Esophagus muscularis mucosa (tissue), 4 donors: ENCODE measurements around the gene TBX3. TPM values are rescaled to one million over a fixed set of nuclear protein-coding genes. Genes with fewer than 3 reads are reported as not detected.

ENCODE experiments used
- DNase-seq: peaks from one replicate; pipeline ENCODE4 v3.0.0-alpha.2; 2017; ENCODE audit errors: extremely low spot score
- H3K27ac ChIP-seq, 4 donors: fragments of 200-600 bp; sonication (generic); replicated peaks in 1 of 4; 1 replicate in 3 of 4; 2 replicates in 1 of 4; pipeline ENCODE4 v1.5.1; 2016 to 2019; ENCODE audit warnings: mild to moderate bottlenecking in 1 of 4
- H3K27me3 ChIP-seq, 4 donors: fragments of 200-600 bp; sonication (generic); one replicate each; pipeline versions ENCODE4 v1.5.1 to v1.6.0; 2016 to 2019
- H3K36me3 ChIP-seq, 4 donors: fragments of 200-600 bp; sonication (generic); one replicate each; pipeline ENCODE4 v1.5.1; 2016 to 2019
- H3K4me1 ChIP-seq, 4 donors: fragments of 200-600 bp; sonication (generic); one replicate each; pipeline ENCODE4 v1.5.1; 2016 to 2019
- H3K4me3 ChIP-seq, 4 donors: fragments of 200-600 bp; sonication (generic); 1 replicate in 2 of 4; 2 replicates in 2 of 4; pipeline ENCODE4 v1.5.1; 2016 to 2019; ENCODE audit warnings: mild to moderate bottlenecking in 4 of 4, moderate library complexity in 1 of 4
- H3K9me3 ChIP-seq, 4 donors: fragments of 200-600 bp; sonication (generic); 1 replicate in 3 of 4; 2 replicates in 1 of 4; pipeline ENCODE4 v1.5.1; 2016 to 2019
- EP300 ChIP-seq: sonication (generic); formaldehyde crosslinking; IDR thresholded peaks from one replicate; pipeline ENCODE4 v1.6.1; 2017; ENCODE audit warnings: antibody characterized with exemption
- POLR2A ChIP-seq: fragments of 450-650 bp; IDR thresholded peaks from one replicate; pipeline ENCODE4 v1.6.1; 2017; ENCODE audit warnings: antibody characterized with exemption, moderate library complexity, mild to moderate bottlenecking, low read depth
- POLR2AphosphoS5 ChIP-seq, 2 donors: sonication (generic); formaldehyde crosslinking; IDR thresholded peaks; one replicate each; pipeline ENCODE4 v1.6.1; 2017; ENCODE audit warnings: antibody characterized with exemption in 2 of 2
- WGBS: methylation state at CpG from one replicate; pipeline ENCODE4 v1.1.5; 2018; 5-methylcytosine and 5-hydroxymethylcytosine counted together
- intact Hi-C: fragments of 100-400 bp; cut with DNase I; formaldehyde crosslinking; loops from one replicate; pipeline ENCODE4 v1.15.1; 2023
- total RNA-seq, 4 donors: library from RNA; depleted of rRNA; stranded (reverse); fragments of >200 nt; gene quantifications; one replicate each; pipeline versions ENCODE4 v1.1.0 to v1.2.1, GENCODE V29; 2016
- TF ChIP-seq, protein P1 (sequence below), 3 experiments: fragments of 200-600 bp in 2 of 3; fragments of 450-650 bp in 1 of 3; sonication (generic) in 2 of 3; IDR thresholded peaks; one replicate each; pipeline ENCODE4 v1.5.1; 2017 to 2019; ENCODE audit warnings: antibody characterized with exemption in 3 of 3, mild to moderate bottlenecking in 2 of 3, moderate library complexity in 1 of 3

Gene TBX3
- total RNA-seq, 4 donors from 2014 or later, result 5.3 to 10.4 (median 8.6) TPM

DNA sequence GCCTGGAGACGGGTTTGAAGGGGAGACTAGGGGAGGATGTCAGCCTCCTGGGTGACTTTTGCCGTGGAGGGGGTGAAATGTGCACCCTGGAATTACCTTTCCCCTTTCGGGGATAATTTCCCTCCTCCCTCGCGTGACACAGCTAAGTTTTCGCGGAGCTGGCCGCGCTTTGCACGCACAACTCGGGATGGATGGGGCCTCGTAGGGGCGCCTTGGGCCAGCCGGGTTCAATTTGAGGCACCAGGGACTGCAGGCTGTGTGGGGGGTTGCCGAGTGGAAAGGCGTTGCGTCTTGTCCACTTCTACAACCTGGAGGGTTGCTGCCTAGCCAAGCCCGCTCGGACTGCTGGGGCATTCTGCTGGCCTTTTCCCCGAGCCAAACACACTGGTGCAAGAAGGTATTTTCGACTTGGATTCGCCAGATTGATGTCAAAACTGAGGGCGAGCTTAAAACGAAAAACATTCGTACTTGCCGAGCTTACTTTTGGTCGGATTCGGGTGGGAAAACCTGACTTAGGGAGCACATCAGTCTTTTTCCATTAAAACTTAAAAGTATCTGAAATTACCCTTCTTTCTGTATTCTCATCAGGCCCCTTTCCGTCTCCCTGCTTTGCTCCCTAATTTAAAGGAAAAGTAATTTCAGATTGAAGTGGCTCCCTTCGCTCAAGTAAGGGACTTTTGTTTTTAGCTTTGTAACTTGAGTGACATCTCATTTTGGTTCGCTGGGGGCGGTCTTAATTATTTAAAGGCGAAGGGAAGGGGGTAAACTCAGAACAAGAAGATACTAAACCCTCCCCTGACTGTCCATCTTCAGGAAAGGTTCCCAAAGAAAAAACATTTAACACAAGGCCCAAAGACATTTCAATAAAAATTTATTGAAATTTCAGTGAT, 14.3 kb downstream of the TBX3 start:
- Histone ChIP-seq H3K4me1 (peaks cover 0 to 53% (median 28%) of the 10 kb centered on the region in 4 donors), H3K4me3 (peak overlapping the region; percentile 41 to 52 (median 46)), H3K27me3 (peaks cover 0 to 67% (median 25%) of the 10 kb centered on the region in 4 donors), H3K36me3 (peaks cover 7 to 34% (median 20%) of the 10 kb centered on the region in 4 donors), H3K9me3 (no peaks in the 10 kb centered on the region), H3K27ac (peak overlapping the region; percentile 35 to 48 (median 44))
- WGBS, result 66% methylated on average over 30 of the region's 33 CpGs
- TF ChIP-seq EP300 (no peak), POLR2A (no peak), POLR2AphosphoS5 (IDR thresholded peaks at IDR 0.05) (no peak)
- TF ChIP-seq, protein P1, sequence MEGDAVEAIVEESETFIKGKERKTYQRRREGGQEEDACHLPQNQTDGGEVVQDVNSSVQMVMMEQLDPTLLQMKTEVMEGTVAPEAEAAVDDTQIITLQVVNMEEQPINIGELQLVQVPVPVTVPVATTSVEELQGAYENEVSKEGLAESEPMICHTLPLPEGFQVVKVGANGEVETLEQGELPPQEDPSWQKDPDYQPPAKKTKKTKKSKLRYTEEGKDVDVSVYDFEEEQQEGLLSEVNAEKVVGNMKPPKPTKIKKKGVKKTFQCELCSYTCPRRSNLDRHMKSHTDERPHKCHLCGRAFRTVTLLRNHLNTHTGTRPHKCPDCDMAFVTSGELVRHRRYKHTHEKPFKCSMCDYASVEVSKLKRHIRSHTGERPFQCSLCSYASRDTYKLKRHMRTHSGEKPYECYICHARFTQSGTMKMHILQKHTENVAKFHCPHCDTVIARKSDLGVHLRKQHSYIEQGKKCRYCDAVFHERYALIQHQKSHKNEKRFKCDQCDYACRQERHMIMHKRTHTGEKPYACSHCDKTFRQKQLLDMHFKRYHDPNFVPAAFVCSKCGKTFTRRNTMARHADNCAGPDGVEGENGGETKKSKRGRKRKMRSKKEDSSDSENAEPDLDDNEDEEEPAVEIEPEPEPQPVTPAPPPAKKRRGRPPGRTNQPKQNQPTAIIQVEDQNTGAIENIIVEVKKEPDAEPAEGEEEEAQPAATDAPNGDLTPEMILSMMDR (IDR thresholded peaks at IDR 0.05), result no peak
- no peak for DNase-seq
- intact Hi-C loops, result loop anchor here (2.0 kb wide), 1 partner anchor 967 kb away; no protein-coding TSS in a partner anchor

GRCh38 chr12:114668886-114669288, 15.1 kb downstream of the TBX3 start:
- Histone ChIP-seq H3K4me3 (peak overlapping the region; percentile 41 to 52 (median 46)), H3K9me3 (no peaks in the 10 kb centered on the region), H3K36me3 (peaks cover 0 to 26% (median 13%) of the 10 kb centered on the region in 4 donors), H3K4me1 (peaks cover 0 to 45% (median 28%) of the 10 kb centered on the region in 4 donors), H3K27me3 (peaks cover 0 to 67% (median 30%) of the 10 kb centered on the region in 4 donors), H3K27ac (peak overlapping the region; percentile 35 to 48 (median 44))
- no peak for DNase-seq
- 37% methylated on average over 5 of the region's 20 CpGs for WGBS
- intact Hi-C loops, result loop anchor here (2.0 kb wide), 1 partner anchor 968 kb away; no protein-coding TSS in a partner anchor
- TF ChIP-seq POLR2A, result no peak
- TF ChIP-seq POLR2AphosphoS5 (IDR thresholded peaks at IDR 0.05), result no peak
- no peak for TF ChIP-seq EP300
- TF ChIP-seq, protein P1 (IDR thresholded peaks at IDR 0.05), result no peak

DNA sequence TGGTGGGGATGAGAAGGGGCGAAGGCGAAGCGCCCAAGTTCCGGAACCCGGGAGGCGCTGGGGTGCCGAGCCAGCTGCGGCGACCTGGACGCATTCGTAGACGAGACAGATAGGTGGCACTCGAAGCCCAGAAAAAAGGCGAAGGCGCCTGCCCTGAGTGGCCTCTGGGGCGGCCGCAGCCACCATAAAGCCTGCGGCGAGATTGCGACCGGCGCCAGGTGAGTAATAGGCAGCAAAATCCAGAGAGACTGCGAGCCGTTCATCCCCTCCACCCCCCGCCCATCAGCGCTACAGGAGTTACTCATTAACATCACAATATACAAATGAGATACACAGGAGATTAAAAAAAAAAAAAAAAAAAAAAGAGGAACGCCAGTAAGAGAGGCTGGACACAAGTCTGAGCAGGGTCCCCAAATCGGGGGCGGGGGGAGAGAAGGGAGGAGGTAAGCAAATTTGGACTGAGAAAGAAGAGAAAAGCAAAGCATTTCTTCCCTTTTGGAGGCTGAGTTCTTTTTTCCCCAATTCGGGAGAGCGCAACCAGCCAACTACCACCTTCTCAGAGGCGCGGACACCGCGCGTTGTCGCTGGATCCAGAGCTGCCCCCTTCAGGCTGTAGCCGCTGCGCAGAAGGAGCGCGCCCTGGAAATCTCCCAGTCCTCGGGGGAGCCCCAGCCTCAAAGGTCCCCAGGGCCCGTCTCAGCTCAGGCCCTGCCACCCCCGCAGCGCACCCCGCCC, 15.7 kb downstream of the TBX3 start:
- Histone ChIP-seq H3K36me3 (peaks cover 0 to 20% (median 9%) of the 10 kb centered on the region in 4 donors), H3K9me3 (no peaks in the 10 kb centered on the region), H3K4me3 (peak overlapping the region; percentile 41 to 52 (median 46)), H3K27me3 (peaks cover 0 to 73% (median 31%) of the 10 kb centered on the region in 4 donors), H3K27ac (peak overlapping the region; percentile 35 to 48 (median 44)), H3K4me1 (peaks cover 0 to 40% (median 27%) of the 10 kb centered on the region in 4 donors)
- no peak for DNase-seq
- intact Hi-C loops, result loop anchor here (2.0 kb wide), 1 partner anchor 968 kb away; no protein-coding TSS in a partner anchor
- TF ChIP-seq EP300, result no peak
- TF ChIP-seq, protein P1 (IDR thresholded peaks at IDR 0.05), result peak; percentile 52 to 60 (median 56)
- WGBS, result 1% methylated on average over 36 of the region's 46 CpGs

GRCh38 chr12:114667669-114668150, 16.3 kb downstream of the TBX3 start:
- peak overlapping the region; percentile 41 to 52 (median 46) for H3K4me3 ChIP-seq
- TF ChIP-seq POLR2AphosphoS5 (IDR thresholded peaks at IDR 0.05) (no peak), EP300 (no peak), POLR2A (no peak)
- TF ChIP-seq, protein P1 (IDR thresholded peaks at IDR 0.05), result no peak
- peaks cover 0 to 14% (median 6%) of the 10 kb centered on the region in 4 donors for H3K36me3 ChIP-seq
- intact Hi-C loops, result loop anchor here (2.0 kb wide), 1 partner anchor 969 kb away; no protein-coding TSS in a partner anchor
- DNase-seq, result no peak
- 29% methylated on average over 16 of the region's 16 CpGs for WGBS
- H3K27me3 ChIP-seq, result peaks cover 0 to 79% (median 33%) of the 10 kb centered on the region in 4 donors
- H3K9me3 ChIP-seq, result no peaks in the 10 kb centered on the region
- peaks cover 0 to 33% (median 27%) of the 10 kb centered on the region in 4 donors for H3K4me1 ChIP-seq
- H3K27ac ChIP-seq, result no peak overlapping the region
